Measurements from ENCODE around the gene BABAM1.

BABAM1 gene

DNA sequence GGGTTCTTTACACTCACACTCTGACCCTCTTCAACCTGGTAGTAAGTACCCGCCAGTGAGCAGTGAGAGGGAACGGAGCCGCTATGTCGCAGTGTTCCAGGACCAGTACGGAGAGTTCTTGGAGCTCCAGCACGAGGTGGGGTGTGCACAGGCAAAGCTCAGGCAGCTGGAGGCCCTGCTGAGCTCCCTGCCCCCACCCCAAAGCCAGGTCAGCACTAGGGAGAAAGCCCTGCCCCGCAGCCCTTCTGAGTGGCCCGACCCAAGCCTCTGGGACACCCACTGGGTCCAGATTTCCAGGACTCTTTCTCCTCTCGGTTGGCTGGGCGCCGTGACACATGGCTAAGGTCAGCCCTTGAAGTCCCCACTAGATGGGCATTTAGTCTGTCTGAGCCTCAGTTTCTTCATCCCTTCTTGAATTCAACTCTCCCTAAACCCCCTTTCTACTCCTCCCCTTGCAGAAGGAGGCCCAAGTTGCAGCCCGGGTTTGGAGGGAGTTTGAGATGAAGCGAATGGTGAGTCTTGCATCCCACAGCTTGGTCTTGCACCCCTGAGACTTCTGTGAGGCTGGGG, 39.4 kb upstream of the BABAM1 start:
- DNase-seq: no peak
- Histone ChIP-seq H3K4me3 (ENCODE audit: low read depth, low read length) (no peak overlapping the region), H3K36me3 (replicated peaks) (peaks cover 25% of the 10 kb centered on the region), H3K27ac (no peak overlapping the region), H3K27me3 (replicated peaks) (no peaks in the 10 kb centered on the region)
- TF ChIP-seq, protein P1, sequence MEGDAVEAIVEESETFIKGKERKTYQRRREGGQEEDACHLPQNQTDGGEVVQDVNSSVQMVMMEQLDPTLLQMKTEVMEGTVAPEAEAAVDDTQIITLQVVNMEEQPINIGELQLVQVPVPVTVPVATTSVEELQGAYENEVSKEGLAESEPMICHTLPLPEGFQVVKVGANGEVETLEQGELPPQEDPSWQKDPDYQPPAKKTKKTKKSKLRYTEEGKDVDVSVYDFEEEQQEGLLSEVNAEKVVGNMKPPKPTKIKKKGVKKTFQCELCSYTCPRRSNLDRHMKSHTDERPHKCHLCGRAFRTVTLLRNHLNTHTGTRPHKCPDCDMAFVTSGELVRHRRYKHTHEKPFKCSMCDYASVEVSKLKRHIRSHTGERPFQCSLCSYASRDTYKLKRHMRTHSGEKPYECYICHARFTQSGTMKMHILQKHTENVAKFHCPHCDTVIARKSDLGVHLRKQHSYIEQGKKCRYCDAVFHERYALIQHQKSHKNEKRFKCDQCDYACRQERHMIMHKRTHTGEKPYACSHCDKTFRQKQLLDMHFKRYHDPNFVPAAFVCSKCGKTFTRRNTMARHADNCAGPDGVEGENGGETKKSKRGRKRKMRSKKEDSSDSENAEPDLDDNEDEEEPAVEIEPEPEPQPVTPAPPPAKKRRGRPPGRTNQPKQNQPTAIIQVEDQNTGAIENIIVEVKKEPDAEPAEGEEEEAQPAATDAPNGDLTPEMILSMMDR (IDR thresholded peaks at IDR 0.05; ENCODE audit: low read depth, low read length, missing control alignments): no peak
- in situ Hi-C loops (cut with HindIII; ENCODE audit: low pct_ligation_motif_present, low sequenced_read_pairs): no loop called here

DNA sequence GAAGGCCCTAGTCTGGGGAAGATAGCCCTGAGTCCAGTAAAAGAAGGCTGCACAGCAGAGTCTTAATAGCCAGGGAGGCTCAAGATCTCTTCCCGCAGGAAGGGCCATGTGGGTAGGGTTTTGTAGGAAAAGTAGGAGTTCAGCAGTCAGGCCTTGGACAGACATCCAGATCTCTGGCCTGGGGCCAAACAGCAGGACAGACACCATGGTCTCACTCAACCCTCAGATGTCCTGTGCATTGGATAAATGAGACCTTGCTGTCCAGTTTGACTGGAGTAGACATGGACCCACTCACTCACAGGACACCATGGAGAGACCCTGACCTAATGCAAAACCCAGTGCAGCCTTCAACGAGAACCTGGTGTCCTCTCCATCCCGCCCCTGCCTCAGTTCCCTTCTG, 37.4 kb upstream of the BABAM1 start:
- H3K27ac ChIP-seq: no peak overlapping the region
- TF ChIP-seq, protein P1 (IDR thresholded peaks at IDR 0.05; ENCODE audit: low read depth, low read length, missing control alignments): no peak
- in situ Hi-C loops (cut with HindIII; ENCODE audit: low pct_ligation_motif_present, low sequenced_read_pairs): no loop called here
- H3K36me3 ChIP-seq (replicated peaks): peaks cover 29% of the 10 kb centered on the region
- no peak overlapping the region for H3K4me3 ChIP-seq (ENCODE audit: low read depth, low read length)
- DNase-seq: no peak
- no peaks in the 10 kb centered on the region for H3K27me3 ChIP-seq (replicated peaks)

DNA sequence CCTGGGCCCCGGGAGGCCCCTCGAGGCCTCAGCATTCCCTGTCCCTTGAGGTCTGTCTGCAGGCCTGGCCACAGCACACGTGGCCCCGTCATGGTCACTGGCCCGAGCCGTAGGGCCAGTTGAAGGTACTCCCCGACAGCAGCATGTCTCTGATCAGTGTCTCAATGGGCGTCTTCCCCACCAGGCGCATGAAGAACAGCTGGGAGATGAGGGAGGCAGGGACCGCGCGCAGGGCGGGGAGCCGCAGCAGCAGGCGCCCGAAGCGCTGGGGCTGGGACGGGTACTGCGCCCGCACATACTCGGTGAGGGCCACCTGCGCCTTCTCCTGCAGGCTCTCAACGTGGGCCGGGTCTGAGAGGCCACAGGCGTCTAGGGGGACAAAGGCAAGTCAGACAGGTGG, 35.0 kb upstream of the BABAM1 start:
- H3K27me3 ChIP-seq (replicated peaks): no peaks in the 10 kb centered on the region
- peaks cover 29% of the 10 kb centered on the region for H3K36me3 ChIP-seq (replicated peaks)
- H3K27ac ChIP-seq: no peak overlapping the region
- TF ChIP-seq, protein P1 (IDR thresholded peaks at IDR 0.05; ENCODE audit: low read depth, low read length, missing control alignments): no peak
- in situ Hi-C loops (cut with HindIII; ENCODE audit: low pct_ligation_motif_present, low sequenced_read_pairs): no loop called here
- no peak overlapping the region for H3K4me3 ChIP-seq (ENCODE audit: low read depth, low read length)
- no peak for DNase-seq

DNA sequence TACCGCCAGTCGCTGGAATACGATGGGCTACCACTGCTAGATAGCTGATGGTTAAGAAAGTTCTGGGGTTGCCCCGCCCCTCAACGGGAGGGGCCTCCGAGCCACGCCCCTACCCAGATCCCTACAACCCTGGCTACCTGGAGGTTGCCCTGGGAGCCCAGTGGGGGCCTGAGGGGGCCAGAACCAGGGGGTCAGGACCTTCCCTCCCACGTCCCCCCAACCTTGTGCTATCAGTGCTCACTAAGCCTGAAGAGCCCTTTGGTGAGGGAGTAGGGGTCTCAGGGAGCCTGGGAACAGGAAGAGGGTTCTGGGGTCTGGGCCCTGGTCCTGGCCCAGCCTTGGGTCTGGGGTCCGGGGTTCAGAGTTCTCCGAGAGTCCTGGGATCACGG, 32.3 kb upstream of the BABAM1 start:
- H3K27ac ChIP-seq: no peak overlapping the region
- TF ChIP-seq, protein P1 (IDR thresholded peaks at IDR 0.05; ENCODE audit: low read depth, low read length, missing control alignments): no peak
- DNase-seq: peak; percentile 29
- peak overlapping the region; percentile 61 for H3K4me3 ChIP-seq (ENCODE audit: low read depth, low read length)
- peaks cover 28% of the 10 kb centered on the region for H3K36me3 ChIP-seq (replicated peaks)
- H3K27me3 ChIP-seq (replicated peaks): no peaks in the 10 kb centered on the region
- in situ Hi-C loops (cut with HindIII; ENCODE audit: low pct_ligation_motif_present, low sequenced_read_pairs): no loop called here

DNA sequence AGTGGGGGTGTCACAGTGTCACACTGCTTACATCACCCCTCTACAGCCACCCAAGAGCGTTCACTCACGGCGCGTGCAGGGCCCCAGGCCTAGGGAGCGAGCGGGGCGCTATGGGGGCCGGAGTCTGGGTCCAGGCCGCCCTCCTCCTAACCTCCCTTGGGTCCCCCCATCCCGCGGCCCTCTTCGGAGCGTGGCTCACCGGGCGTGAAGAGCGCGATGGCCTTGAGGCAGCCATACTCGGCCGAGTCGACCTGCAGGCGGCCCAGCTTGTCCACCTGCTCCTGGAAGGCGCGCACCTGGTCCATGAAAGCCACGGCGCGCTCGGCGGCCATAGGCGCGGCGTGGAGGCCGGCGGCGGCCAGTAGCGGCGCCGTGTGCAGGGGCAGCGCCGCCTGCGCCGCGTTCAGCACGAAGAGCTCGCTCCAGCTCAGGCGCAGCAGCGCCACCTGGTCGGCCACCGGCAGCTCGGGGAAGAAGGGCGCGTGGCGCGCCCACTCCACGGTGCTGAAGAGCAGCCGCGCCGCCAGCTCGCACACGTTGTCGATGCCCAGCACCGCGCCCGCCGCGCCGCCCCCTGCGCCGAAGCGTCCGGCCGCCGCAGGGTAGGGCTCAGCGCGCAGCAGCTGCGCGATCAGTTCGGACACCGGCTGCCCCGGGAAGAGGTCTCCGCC, 31.8 kb upstream of the BABAM1 start:
- Histone ChIP-seq H3K36me3 (replicated peaks) (peaks cover 26% of the 10 kb centered on the region), H3K27me3 (replicated peaks) (no peaks in the 10 kb centered on the region), H3K27ac (no peak overlapping the region), H3K4me3 (ENCODE audit: low read depth, low read length) (peak overlapping the region; percentile 61)
- in situ Hi-C loops (cut with HindIII; ENCODE audit: low pct_ligation_motif_present, low sequenced_read_pairs): no loop called here
- TF ChIP-seq, protein P1 (IDR thresholded peaks at IDR 0.05; ENCODE audit: low read depth, low read length, missing control alignments): peak; percentile 56
- peak; percentile 33 for DNase-seq
